H1 (cell line): Measurements from ENCODE around the gene TBC1D2. TPM values are rescaled to one million over a fixed set of nuclear protein-coding genes. Genes with fewer than 3 reads are reported as not detected.

Experiments
- CTCF ChIA-PET: fragments of 300-600 bp; sonication (Branson Sonifier 250); formaldehyde crosslinking; loops from one replicate; lab custom pipeline; 2021; ENCODE audit not compliant: partially characterized antibody; lab: Charles Lee
- POLR2A ChIA-PET: fragments of 300-600 bp; sonication (Branson Sonifier 250); formaldehyde crosslinking; loops from one replicate; lab custom pipeline; 2021; ENCODE audit warnings: inconsistent platforms; ENCODE audit not compliant: partially characterized antibody; lab: Charles Lee
- DNase-seq, 2 experiments: peaks; one replicate each; pipeline versions ENCODE4 v3.0.0 to v3.0.0-alpha.2; 2010 to 2022; ENCODE audit warnings: low spot score in 2 of 2, low read depth in 1 of 2, mixed read lengths in 1 of 2
- FAIRE-seq: peaks from 2 replicates; lab custom pipeline; 2011; peaks lifted over from hg19 to GRCh38; lab: Jason Lieb, UNC
- H2AFZ ChIP-seq: 2 replicates; pipeline ENCODE4 v1.8.1; 2012; ENCODE audit warnings: low read length, inconsistent platforms
- H2AK5ac ChIP-seq: 2 replicates; pipeline ENCODE4 v1.6.1; 2013; ENCODE audit warnings: low read depth, low read length
- H2BK120ac ChIP-seq: replicated peaks from 2 replicates; pipeline ENCODE3; 2013; ENCODE audit warnings: low read depth, low read length, inconsistent platforms
- H2BK12ac ChIP-seq: 2 replicates; pipeline ENCODE4 v1.6.1; 2013; ENCODE audit warnings: low read depth, low read length
- H2BK15ac ChIP-seq: 2 replicates; pipeline ENCODE4 v1.6.1; 2013; ENCODE audit warnings: low read length
- H2BK20ac ChIP-seq: 2 replicates; pipeline ENCODE4 v1.6.1; 2013; ENCODE audit warnings: low read length
- H2BK5ac ChIP-seq: 2 replicates; pipeline ENCODE4 v1.6.1; 2013; ENCODE audit warnings: low read depth, low read length
- H3K14ac ChIP-seq: 2 replicates; pipeline ENCODE4 v1.6.1; 2013; ENCODE audit warnings: inconsistent platforms; ENCODE audit not compliant: insufficient read length
- H3K18ac ChIP-seq: 2 replicates; pipeline ENCODE4 v1.6.1; 2013; ENCODE audit warnings: low read length; ENCODE audit errors: extremely low read depth
- H3K23ac ChIP-seq: 2 replicates; pipeline ENCODE4 v1.6.1; 2013; ENCODE audit warnings: inconsistent platforms; ENCODE audit not compliant: insufficient read length
- H3K23me2 ChIP-seq: 2 replicates; pipeline ENCODE4 v1.6.1; 2013; ENCODE audit warnings: low read depth, low read length
- H3K27ac ChIP-seq: 2 replicates; pipeline ENCODE4 v1.6.1; 2011; ENCODE audit warnings: low read depth, low read length, inconsistent platforms
- H3K27me3 ChIP-seq, 4 experiments: replicated peaks in 1 of 4; 1 replicate in 1 of 4; 2 replicates in 3 of 4; pipeline versions ENCODE4 v1.6.1 to v1.8.1; 2011 to 2013; ENCODE audit warnings: low read length in 3 of 4, mild to moderate bottlenecking in 3 of 4, inconsistent platforms in 2 of 4, mixed read lengths in 2 of 4, moderate library complexity in 1 of 4; ENCODE audit not compliant: control insufficient read depth in 3 of 4, insufficient read depth in 3 of 4; ENCODE audit errors: extremely low read depth in 1 of 4
- H3K36me3 ChIP-seq, 4 experiments: 2 replicates each; pipeline versions ENCODE4 v1.6.1 to v1.8.1; 2011 to 2013; ENCODE audit warnings: mild to moderate bottlenecking in 4 of 4, low read length in 3 of 4, moderate library complexity in 2 of 4, control low read depth in 1 of 4, inconsistent platforms in 1 of 4; ENCODE audit not compliant: insufficient read depth in 4 of 4, control insufficient read depth in 2 of 4
- H3K4ac ChIP-seq: replicated peaks from 2 replicates; pipeline ENCODE3; 2013; ENCODE audit warnings: low read length, low read depth, mixed read lengths, inconsistent platforms; ENCODE audit not compliant: insufficient read length
- H3K4me1 ChIP-seq, 4 experiments: replicated peaks in 1 of 4; 1 replicate in 1 of 4; 2 replicates in 3 of 4; pipeline versions ENCODE4 v1.6.1 to v1.8.1; 2011 to 2013; ENCODE audit warnings: low read length in 3 of 4, inconsistent platforms in 2 of 4, mixed read lengths in 1 of 4; ENCODE audit not compliant: insufficient read depth in 4 of 4, control insufficient read depth in 3 of 4
- H3K4me2 ChIP-seq, 2 experiments: 2 replicates each; pipeline versions ENCODE4 v1.6.1 to v1.8.1; 2011 to 2013; ENCODE audit warnings: low read depth in 2 of 2, low read length in 2 of 2, control low read depth in 1 of 2, inconsistent platforms in 1 of 2, mild to moderate bottlenecking in 1 of 2; ENCODE audit not compliant: insufficient read depth in 1 of 2
- H3K4me3 ChIP-seq, 4 experiments: fragments of 200-600, 300-600 bp in 1 of 4; sonication (generic), shearing (Covaris generic), sonication (Bioruptor Twin) in 1 of 4; 2 replicates each; pipeline versions ENCODE4 v1.5.1 to v1.8.1; 2011 to 2016; ENCODE audit warnings: low read length in 4 of 4, low read depth in 3 of 4, control low read depth in 2 of 4, inconsistent platforms in 2 of 4, mild to moderate bottlenecking in 2 of 4, mixed read lengths in 1 of 4, moderate library complexity in 1 of 4; ENCODE audit not compliant: insufficient read depth in 2 of 4; ENCODE audit errors: extremely low read depth in 1 of 4
- H3K56ac ChIP-seq: replicated peaks from 2 replicates; pipeline ENCODE3; 2013; ENCODE audit warnings: low read depth, mild to moderate bottlenecking, mixed read lengths, low read length, inconsistent platforms; ENCODE audit not compliant: insufficient read length
- H3K79me1 ChIP-seq: 2 replicates; pipeline ENCODE4 v1.6.1; 2013; ENCODE audit warnings: low read depth, low read length, control low read depth
- H3K79me2 ChIP-seq, 2 experiments: 2 replicates each; pipeline versions ENCODE4 v1.6.1 to v1.8.1; 2012 to 2013; ENCODE audit warnings: low read length in 2 of 2, mild to moderate bottlenecking in 2 of 2, inconsistent platforms in 1 of 2; ENCODE audit not compliant: insufficient read depth in 2 of 2, control insufficient read depth in 1 of 2
- H3K9ac ChIP-seq, 4 experiments: replicated peaks in 1 of 4; 1 replicate in 1 of 4; 2 replicates in 3 of 4; pipeline versions ENCODE4 v1.6.1 to v1.8.1; 2011 to 2013; ENCODE audit warnings: low read depth in 3 of 4, low read length in 3 of 4, control low read depth in 2 of 4, mild to moderate bottlenecking in 2 of 4, moderate library complexity in 2 of 4, inconsistent platforms in 1 of 4; ENCODE audit errors: extremely low read depth in 1 of 4
- H3K9me3 ChIP-seq, 2 experiments: 2 replicates each; pipeline versions ENCODE4 v1.6.1 to v1.8.1; 2012 to 2013; ENCODE audit warnings: mild to moderate bottlenecking in 2 of 2, moderate library complexity in 2 of 2, control low read depth in 1 of 2, inconsistent platforms in 1 of 2, low read depth in 1 of 2, low read length in 1 of 2, mixed read lengths in 1 of 2; ENCODE audit not compliant: insufficient read depth in 2 of 2
- H4K20me1 ChIP-seq, 2 experiments: replicated peaks in 1 of 2; 2 replicates each; pipeline versions ENCODE3 to v1.8.1; 2011 to 2013; ENCODE audit warnings: inconsistent platforms in 2 of 2, low read length in 2 of 2, mild to moderate bottlenecking in 1 of 2; ENCODE audit not compliant: insufficient read depth in 2 of 2, control insufficient read depth in 1 of 2
- H4K5ac ChIP-seq: 2 replicates; pipeline ENCODE4 v1.6.1; 2013; ENCODE audit warnings: low read length, low read depth, mixed read lengths, inconsistent platforms; ENCODE audit not compliant: insufficient read length
- H4K8ac ChIP-seq: 2 replicates; pipeline ENCODE4 v1.8.0; 2013; ENCODE audit warnings: mild to moderate bottlenecking, moderate library complexity, low read length, inconsistent platforms; ENCODE audit not compliant: insufficient read depth; ENCODE audit errors: extremely low read depth
- H4K91ac ChIP-seq: replicated peaks from 2 replicates; pipeline ENCODE3; 2013; ENCODE audit warnings: low read length, mixed read lengths, inconsistent platforms; ENCODE audit not compliant: insufficient read length
- CHD2 ChIP-seq: IDR thresholded peaks from 2 replicates; pipeline ENCODE4 v1.6.1; 2012; ENCODE audit warnings: low read length, improper control_type of control experiment
- EP300 ChIP-seq, 2 experiments: IDR thresholded peaks; 1 replicate in 1 of 2; 2 replicates in 1 of 2; pipeline ENCODE4 v1.6.1; 2011 to 2012; ENCODE audit warnings: low read depth in 2 of 2, low read length in 2 of 2, mild to moderate bottlenecking in 2 of 2, borderline replicate concordance in 1 of 2, inconsistent platforms in 1 of 2, moderate library complexity in 1 of 2
- RBBP5 ChIP-seq: IDR thresholded peaks from 2 replicates; pipeline ENCODE4 v1.7.1; 2012; ENCODE audit warnings: low read depth, mild to moderate bottlenecking, inconsistent platforms, low read length, moderate library complexity, borderline replicate concordance
- WGBS, 2 experiments: shearing (Covaris generic) in 1 of 2; methylation state at CpG; one replicate each; pipeline versions ENCODE4 v1.1.6 to v1.1.7; 2013 to 2015; ENCODE audit warnings: low lambda C conversion rate in 2 of 2, mixed read lengths in 2 of 2, inconsistent platforms in 1 of 2, low coverage in 1 of 2, missing lambda C conversion rate in 1 of 2; ENCODE audit not compliant: insufficient replicate concordance in 2 of 2, insufficient coverage in 1 of 2, insufficient read length in 1 of 2; ENCODE audit errors: extremely low coverage in 1 of 2, missing lambda C conversion rate in 1 of 2; 5-methylcytosine and 5-hydroxymethylcytosine counted together
- polyA plus RNA-seq, 7 experiments: library from polyadenylated mRNA; depleted of rRNA in 3 of 7; stranded (reverse) in 5 of 7; unstranded in 2 of 7; fragments of >200 nt in 5 of 7; fragments of 200-250 nt in 2 of 7; gene quantifications; 1 replicate in 5 of 7; 2 replicates in 1 of 7; 4 replicates in 1 of 7; pipeline versions ENCODE4 v1.2.1 to v1.2.3, GENCODE V29; 2011 to 2013; ENCODE audit warnings: missing spikeins in 2 of 7, mixed read lengths in 2 of 7
- total RNA-seq: library from RNA; stranded (reverse); fragmentation: NEBNext Ultra II Directional; extraction: Animal tissue kit (Norgen Biotek cat#: 25700); gene quantifications from 2 replicates; pipeline ENCODE4 v1.2.1, GENCODE V29; 2021

The TBC1D2 gene
- total and polyA plus RNA-seq, 2 of the 8 experiments (the other 6 are each of a cell fraction or from before 2014, with no cell fraction given) = 7.4 TPM

GRCh38 chr9:98193336-98193944 lies 62.0 kb downstream of the TBC1D2 start:
- no peak overlapping the region for H3K23ac ChIP-seq
- H3K23me2 ChIP-seq = peaks cover 13% of the 10 kb centered on the region
- no peak for TF ChIP-seq CHD2
- no peak for TF ChIP-seq EP300 (IDR thresholded peaks at IDR 0.05; ENCODE audit: borderline replicate concordance in 1 of 2, low read depth in 2 of 2, low read length in 2 of 2)
- TF ChIP-seq RBBP5 = no peak
- peak overlapping the region; percentile 28; the same call in 1 of the 2 replicates for H2BK20ac ChIP-seq
- no peak overlapping the region for H4K8ac ChIP-seq
- H3K56ac ChIP-seq = no peak overlapping the region
- H3K36me3 ChIP-seq = no peaks in the 10 kb centered on the region
- peaks cover 0 to 16% (median 8%) of the 10 kb centered on the region in 4 experiments; a peak in 6 of 7 replicates for H3K4me1 ChIP-seq
- H3K4me2 ChIP-seq = peak overlapping the region; percentile 68 to 90
- H3K14ac ChIP-seq = no peak overlapping the region
- H4K20me1 ChIP-seq = peaks cover 2 to 3% of the 10 kb centered on the region in 2 experiments
- no peak overlapping the region for H2AFZ ChIP-seq
- peak overlapping the region; percentile 63 to 76 (median 74); a peak in 7 of 8 replicates for H3K4me3 ChIP-seq
- H2BK12ac ChIP-seq = no peak overlapping the region
- H3K18ac ChIP-seq = no peak overlapping the region
- H2AK5ac ChIP-seq = peak overlapping the region; percentile 7; the same call in 1 of the 2 replicates
- H4K5ac ChIP-seq = no peak overlapping the region
- 0 out of 2 replicates have a peak overlapping the region, but pooled peaks have one; percentile 83 for H2BK15ac ChIP-seq
- DNase-seq = no peak
- ChIA-PET CTCF (interaction anchor here (0.6 to 3.1 kb wide), 33 partner anchors 11 to 581 kb away, joined by 3 to 23 read pairs (median 4); partner anchors contain the start of gene TBC1D2), POLR2A (interaction anchor here (0.9 to 2.0 kb wide), 5 partner anchors 20 to 137 kb away, joined by 3 to 5 read pairs (median 3); partner anchors contain the start of genes NANS and TBC1D2)
- no peak overlapping the region for H4K91ac ChIP-seq
- no peak overlapping the region for H2BK5ac ChIP-seq
- no peak overlapping the region for H3K27ac ChIP-seq
- no peak for FAIRE-seq
- H3K9me3 ChIP-seq = no peaks in the 10 kb centered on the region
- H3K79me2 ChIP-seq = no peaks in the 10 kb centered on the region
- H3K27me3 ChIP-seq = peaks cover 0 to 7% (median 3%) of the 10 kb centered on the region in 4 experiments; a peak in 2 of 7 replicates
- peaks cover 2% of the 10 kb centered on the region; the same call in 1 of the 2 replicates for H3K79me1 ChIP-seq
- H2BK120ac ChIP-seq = no peak overlapping the region
- WGBS, 2 experiments = 73% methylated on average over 8 of the region's 8 CpGs; no CpG with 5 or more reads in 1 of the 2 experiments
- no peak overlapping the region for H3K9ac ChIP-seq
- H3K4ac ChIP-seq = no peak overlapping the region
